WTC11 (cell line): ENCODE results near the gene PEX26. TPM values are rescaled to one million over a fixed set of nuclear protein-coding genes. Genes with fewer than 3 reads are reported as not detected.

Experiments used
- ATAC-seq: fragments of 200-7000 bp; cut with Tn5 transposase; 2 replicates; pipeline ENCODE4 v1.10.0; 2021; ENCODE audit warnings: mild to moderate bottlenecking, moderate library complexity
- CTCF ChIA-PET: fragments of 300-600 bp; sonication (Branson Sonifier 250); formaldehyde crosslinking; loops from one replicate; lab custom pipeline; 2021; ENCODE audit warnings: antibody characterized with exemption; lab: Charles Lee
- POLR2A ChIA-PET: fragments of 350-600 bp; sonication (Branson Sonifier 250); formaldehyde crosslinking; loops from one replicate; lab custom pipeline; 2021; ENCODE audit warnings: antibody characterized with exemption; lab: Charles Lee
- DNase-seq: peaks from one replicate; pipeline ENCODE4 v3.0.0; 2021; ENCODE audit warnings: low spot score
- H3K27ac Mint-ChIP-seq: 2 replicates; pipeline ENCODE4 v1.8.0; 2021; ENCODE audit warnings: mixed read lengths
- H3K27me3 Mint-ChIP-seq: 2 replicates; pipeline ENCODE4 v1.8.0; 2021; ENCODE audit warnings: low read depth, mild to moderate bottlenecking, moderate library complexity, mixed read lengths
- H3K36me3 Mint-ChIP-seq: 2 replicates; pipeline ENCODE4 v1.8.0; 2021; ENCODE audit warnings: mixed read lengths
- H3K4me1 Mint-ChIP-seq: 2 replicates; pipeline ENCODE4 v1.8.0; 2022; ENCODE audit warnings: mixed read lengths
- H3K4me3 Mint-ChIP-seq: 2 replicates; pipeline ENCODE4 v1.8.0; 2021; ENCODE audit warnings: mild to moderate bottlenecking, moderate library complexity, mixed read lengths
- H3K9me3 Mint-ChIP-seq: 2 replicates; pipeline ENCODE4 v1.8.0; 2021; ENCODE audit warnings: mixed read lengths
- ATF1 ChIP-seq: sonication (generic); formaldehyde crosslinking; IDR thresholded peaks from 2 replicates; pipeline ENCODE4 v1.8.1; 2023; ENCODE audit warnings: mild to moderate bottlenecking, moderate library complexity, missing genetic modification reagents
- ESRRA ChIP-seq: sonication (generic); formaldehyde crosslinking; IDR thresholded peaks from 2 replicates; pipeline ENCODE4 v1.8.1; 2022; ENCODE audit warnings: mild to moderate bottlenecking, missing genetic modification reagents, borderline replicate concordance
- FOXJ3 ChIP-seq: sonication (generic); formaldehyde crosslinking; IDR thresholded peaks from 2 replicates; pipeline ENCODE4 v1.9.0; 2021; ENCODE audit warnings: missing genetic modification reagents, mild to moderate bottlenecking, borderline replicate concordance
- GABPB1 ChIP-seq: sonication (generic); formaldehyde crosslinking; IDR thresholded peaks from 2 replicates; pipeline ENCODE4 v1.8.1; 2023; ENCODE audit warnings: mild to moderate bottlenecking, missing genetic modification reagents
- KAT7 ChIP-seq: sonication (generic); formaldehyde crosslinking; IDR thresholded peaks from 2 replicates; pipeline ENCODE4 v1.8.1; 2023; ENCODE audit warnings: missing genetic modification reagents, mild to moderate bottlenecking, borderline replicate concordance
- MXD4 ChIP-seq: fragments of 250-450 bp; sonication (Bioruptor Pico); IDR thresholded peaks from 2 replicates; pipeline ENCODE4 v1.8.0; 2021; ENCODE audit warnings: mild to moderate bottlenecking, moderate library complexity, borderline replicate concordance
- MYBL2 ChIP-seq: sonication (generic); formaldehyde crosslinking; IDR thresholded peaks from 2 replicates; pipeline ENCODE4 v1.8.1; 2023; ENCODE audit warnings: mild to moderate bottlenecking, moderate library complexity, missing genetic modification reagents
- NFATC4 ChIP-seq: fragments of 250-450 bp; sonication (Bioruptor Pico); IDR thresholded peaks from 2 replicates; pipeline ENCODE4 v1.9.0; 2021; ENCODE audit warnings: mild to moderate bottlenecking
- NR1H2 ChIP-seq: sonication (generic); formaldehyde crosslinking; IDR thresholded peaks from 2 replicates; pipeline ENCODE4 v1.9.0; 2021; ENCODE audit warnings: mild to moderate bottlenecking, moderate library complexity, missing genetic modification reagents
- NR3C1 ChIP-seq: sonication (generic); formaldehyde crosslinking; conservative IDR thresholded peaks from 2 replicates; pipeline ENCODE4 v1.8.1; 2023; ENCODE audit warnings: low read depth, mild to moderate bottlenecking, missing genetic modification reagents
- RELA ChIP-seq: sonication (generic); formaldehyde crosslinking; IDR thresholded peaks from 2 replicates; pipeline ENCODE4 v1.8.1; 2022; ENCODE audit warnings: missing genetic modification reagents, mild to moderate bottlenecking, borderline replicate concordance
- TEAD1 ChIP-seq: sonication (generic); formaldehyde crosslinking; IDR thresholded peaks from 2 replicates; pipeline ENCODE4 v1.8.0; 2022; ENCODE audit warnings: mild to moderate bottlenecking, missing genetic modification reagents
- ZNF219 ChIP-seq: sonication (generic); formaldehyde crosslinking; IDR thresholded peaks from 2 replicates; pipeline ENCODE4 v1.8.0; 2023; ENCODE audit warnings: missing genetic modification reagents, mild to moderate bottlenecking, borderline replicate concordance
- ZNF232 ChIP-seq: sonication (generic); formaldehyde crosslinking; IDR thresholded peaks from 2 replicates; pipeline ENCODE4 v1.8.0; 2022; ENCODE audit warnings: mild to moderate bottlenecking, missing genetic modification reagents
- ZNF671 ChIP-seq: fragments of 250-450 bp; sonication (Bioruptor Pico); IDR thresholded peaks from 2 replicates; pipeline ENCODE4 v1.8.0; 2021; ENCODE audit warnings: mild to moderate bottlenecking
- total RNA-seq: library from RNA; stranded (reverse); gene quantifications from 3 replicates; pipeline ENCODE4 v1.2.3, GENCODE V29; 2021
- TF ChIP-seq, protein P1 (sequence below): sonication (generic); formaldehyde crosslinking; IDR thresholded peaks from 2 replicates; pipeline ENCODE4 v1.8.1; 2023; ENCODE audit warnings: mild to moderate bottlenecking, missing genetic modification reagents, borderline replicate concordance
- TF ChIP-seq, protein P2 (sequence below): sonication (generic); formaldehyde crosslinking; IDR thresholded peaks from 2 replicates; pipeline ENCODE4 v1.8.0; 2023; ENCODE audit warnings: missing genetic modification reagents
- TF ChIP-seq, protein P3 (sequence below): fragments of 250-450 bp; sonication (Bioruptor Pico); IDR thresholded peaks from 2 replicates; pipeline ENCODE4 v1.9.0; 2021; ENCODE audit warnings: mild to moderate bottlenecking, borderline replicate concordance
- TF ChIP-seq, protein P4 (sequence below): sonication (generic); formaldehyde crosslinking; IDR thresholded peaks from 2 replicates; pipeline ENCODE4 v1.8.1; 2022; ENCODE audit warnings: mild to moderate bottlenecking, moderate library complexity, missing genetic modification reagents
- TF ChIP-seq, protein P5 (sequence below): sonication (generic); formaldehyde crosslinking; IDR thresholded peaks from 2 replicates; pipeline ENCODE4 v1.8.1; 2023; ENCODE audit warnings: mild to moderate bottlenecking, moderate library complexity, missing genetic modification reagents
- TF ChIP-seq, protein P6 (sequence below): sonication (generic); formaldehyde crosslinking; IDR thresholded peaks from 2 replicates; pipeline ENCODE4 v1.8.0; 2022; ENCODE audit warnings: missing genetic modification reagents

The PEX26 gene
- total RNA-seq, 1 experiment from 2014 or later: 52.3 TPM

DNA sequence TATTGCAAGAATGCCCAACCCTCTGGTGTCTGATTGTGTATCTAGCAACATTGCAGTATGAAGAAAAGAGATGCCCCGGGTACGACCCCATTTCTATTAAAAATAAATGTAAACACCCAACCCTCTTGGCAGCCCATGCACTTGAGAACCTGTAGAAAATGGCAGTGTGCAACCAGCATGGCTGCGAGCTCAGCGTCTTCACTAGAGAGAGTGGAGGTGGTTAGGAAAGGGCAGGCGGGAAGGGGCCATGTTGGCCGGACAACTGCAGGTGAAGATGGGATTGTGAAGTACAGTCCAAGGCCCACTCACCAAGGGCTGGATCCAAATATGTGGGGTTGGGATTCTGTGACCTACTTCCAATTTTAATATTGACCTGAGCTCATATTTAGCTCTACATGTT lies 15.9 kb downstream of the PEX26 start (continued):
- TF ChIP-seq NR3C1 (CRISPR knock-in tag): no peak
- TF ChIP-seq, protein P1, sequence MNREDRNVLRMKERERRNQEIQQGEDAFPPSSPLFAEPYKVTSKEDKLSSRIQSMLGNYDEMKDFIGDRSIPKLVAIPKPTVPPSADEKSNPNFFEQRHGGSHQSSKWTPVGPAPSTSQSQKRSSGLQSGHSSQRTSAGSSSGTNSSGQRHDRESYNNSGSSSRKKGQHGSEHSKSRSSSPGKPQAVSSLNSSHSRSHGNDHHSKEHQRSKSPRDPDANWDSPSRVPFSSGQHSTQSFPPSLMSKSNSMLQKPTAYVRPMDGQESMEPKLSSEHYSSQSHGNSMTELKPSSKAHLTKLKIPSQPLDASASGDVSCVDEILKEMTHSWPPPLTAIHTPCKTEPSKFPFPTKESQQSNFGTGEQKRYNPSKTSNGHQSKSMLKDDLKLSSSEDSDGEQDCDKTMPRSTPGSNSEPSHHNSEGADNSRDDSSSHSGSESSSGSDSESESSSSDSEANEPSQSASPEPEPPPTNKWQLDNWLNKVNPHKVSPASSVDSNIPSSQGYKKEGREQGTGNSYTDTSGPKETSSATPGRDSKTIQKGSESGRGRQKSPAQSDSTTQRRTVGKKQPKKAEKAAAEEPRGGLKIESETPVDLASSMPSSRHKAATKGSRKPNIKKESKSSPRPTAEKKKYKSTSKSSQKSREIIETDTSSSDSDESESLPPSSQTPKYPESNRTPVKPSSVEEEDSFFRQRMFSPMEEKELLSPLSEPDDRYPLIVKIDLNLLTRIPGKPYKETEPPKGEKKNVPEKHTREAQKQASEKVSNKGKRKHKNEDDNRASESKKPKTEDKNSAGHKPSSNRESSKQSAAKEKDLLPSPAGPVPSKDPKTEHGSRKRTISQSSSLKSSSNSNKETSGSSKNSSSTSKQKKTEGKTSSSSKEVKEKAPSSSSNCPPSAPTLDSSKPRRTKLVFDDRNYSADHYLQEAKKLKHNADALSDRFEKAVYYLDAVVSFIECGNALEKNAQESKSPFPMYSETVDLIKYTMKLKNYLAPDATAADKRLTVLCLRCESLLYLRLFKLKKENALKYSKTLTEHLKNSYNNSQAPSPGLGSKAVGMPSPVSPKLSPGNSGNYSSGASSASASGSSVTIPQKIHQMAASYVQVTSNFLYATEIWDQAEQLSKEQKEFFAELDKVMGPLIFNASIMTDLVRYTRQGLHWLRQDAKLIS: no peak
- no peak for TF ChIP-seq KAT7
- TF ChIP-seq ZNF232 (CRISPR knock-in tag): no peak
- TF ChIP-seq, protein P2, sequence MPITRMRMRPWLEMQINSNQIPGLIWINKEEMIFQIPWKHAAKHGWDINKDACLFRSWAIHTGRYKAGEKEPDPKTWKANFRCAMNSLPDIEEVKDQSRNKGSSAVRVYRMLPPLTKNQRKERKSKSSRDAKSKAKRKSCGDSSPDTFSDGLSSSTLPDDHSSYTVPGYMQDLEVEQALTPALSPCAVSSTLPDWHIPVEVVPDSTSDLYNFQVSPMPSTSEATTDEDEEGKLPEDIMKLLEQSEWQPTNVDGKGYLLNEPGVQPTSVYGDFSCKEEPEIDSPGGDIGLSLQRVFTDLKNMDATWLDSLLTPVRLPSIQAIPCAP (CRISPR knock-in tag): no peak
- no peak for TF ChIP-seq NR1H2 (CRISPR knock-in tag)
- no peak for TF ChIP-seq NFATC4 (CRISPR knock-in tag)

DNA sequence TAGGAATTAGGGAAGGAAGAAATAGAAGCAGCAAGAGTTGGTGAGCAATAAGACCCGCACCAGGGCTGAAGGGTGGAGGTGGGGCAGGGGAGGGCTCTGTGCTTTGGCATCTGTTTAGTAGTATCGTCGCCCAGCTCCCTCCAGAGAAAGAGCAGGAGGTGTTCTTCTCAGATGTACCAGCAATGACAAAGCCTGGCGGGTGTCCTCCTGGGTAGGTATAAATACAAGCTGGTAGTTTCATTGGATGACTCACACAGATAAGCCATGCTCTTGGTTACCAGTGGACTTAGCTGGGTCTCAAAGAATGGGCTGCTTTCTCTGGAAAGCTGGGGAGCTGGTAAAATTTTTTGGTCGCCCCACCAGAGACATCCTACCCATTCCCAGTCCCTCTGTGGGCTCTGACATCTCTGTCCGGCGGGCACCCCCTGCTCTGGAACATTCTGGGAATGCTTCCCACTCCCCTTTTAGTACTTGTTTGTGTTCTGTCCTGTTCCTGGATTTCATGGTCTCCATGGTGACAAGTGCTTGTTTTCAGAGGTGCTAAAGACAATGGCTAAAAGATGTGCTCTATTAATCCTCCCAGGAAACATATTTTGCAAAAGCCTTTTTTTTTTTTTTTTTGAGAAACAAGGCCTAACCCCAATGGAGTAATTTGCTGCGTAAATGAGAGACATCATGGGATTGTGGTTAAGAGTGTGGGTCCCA lies 17.5 kb downstream of the PEX26 start:
- TF ChIP-seq KAT7 (no peak), MYBL2 (CRISPR knock-in tag) (no peak), MXD4 (CRISPR knock-in tag) (no peak), ZNF671 (CRISPR knock-in tag) (no peak), ATF1 (no peak), ESRRA (no peak), ZNF219 (no peak), GABPB1 (CRISPR knock-in tag) (no peak), TEAD1 (CRISPR knock-in tag) (no peak), FOXJ3 (no peak), RELA (CRISPR knock-in tag) (no peak)
- TF ChIP-seq, protein P3, sequence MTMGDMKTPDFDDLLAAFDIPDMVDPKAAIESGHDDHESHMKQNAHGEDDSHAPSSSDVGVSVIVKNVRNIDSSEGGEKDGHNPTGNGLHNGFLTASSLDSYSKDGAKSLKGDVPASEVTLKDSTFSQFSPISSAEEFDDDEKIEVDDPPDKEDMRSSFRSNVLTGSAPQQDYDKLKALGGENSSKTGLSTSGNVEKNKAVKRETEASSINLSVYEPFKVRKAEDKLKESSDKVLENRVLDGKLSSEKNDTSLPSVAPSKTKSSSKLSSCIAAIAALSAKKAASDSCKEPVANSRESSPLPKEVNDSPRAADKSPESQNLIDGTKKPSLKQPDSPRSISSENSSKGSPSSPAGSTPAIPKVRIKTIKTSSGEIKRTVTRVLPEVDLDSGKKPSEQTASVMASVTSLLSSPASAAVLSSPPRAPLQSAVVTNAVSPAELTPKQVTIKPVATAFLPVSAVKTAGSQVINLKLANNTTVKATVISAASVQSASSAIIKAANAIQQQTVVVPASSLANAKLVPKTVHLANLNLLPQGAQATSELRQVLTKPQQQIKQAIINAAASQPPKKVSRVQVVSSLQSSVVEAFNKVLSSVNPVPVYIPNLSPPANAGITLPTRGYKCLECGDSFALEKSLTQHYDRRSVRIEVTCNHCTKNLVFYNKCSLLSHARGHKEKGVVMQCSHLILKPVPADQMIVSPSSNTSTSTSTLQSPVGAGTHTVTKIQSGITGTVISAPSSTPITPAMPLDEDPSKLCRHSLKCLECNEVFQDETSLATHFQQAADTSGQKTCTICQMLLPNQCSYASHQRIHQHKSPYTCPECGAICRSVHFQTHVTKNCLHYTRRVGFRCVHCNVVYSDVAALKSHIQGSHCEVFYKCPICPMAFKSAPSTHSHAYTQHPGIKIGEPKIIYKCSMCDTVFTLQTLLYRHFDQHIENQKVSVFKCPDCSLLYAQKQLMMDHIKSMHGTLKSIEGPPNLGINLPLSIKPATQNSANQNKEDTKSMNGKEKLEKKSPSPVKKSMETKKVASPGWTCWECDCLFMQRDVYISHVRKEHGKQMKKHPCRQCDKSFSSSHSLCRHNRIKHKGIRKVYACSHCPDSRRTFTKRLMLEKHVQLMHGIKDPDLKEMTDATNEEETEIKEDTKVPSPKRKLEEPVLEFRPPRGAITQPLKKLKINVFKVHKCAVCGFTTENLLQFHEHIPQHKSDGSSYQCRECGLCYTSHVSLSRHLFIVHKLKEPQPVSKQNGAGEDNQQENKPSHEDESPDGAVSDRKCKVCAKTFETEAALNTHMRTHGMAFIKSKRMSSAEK (CRISPR knock-in tag): no peak
- TF ChIP-seq, protein P4, sequence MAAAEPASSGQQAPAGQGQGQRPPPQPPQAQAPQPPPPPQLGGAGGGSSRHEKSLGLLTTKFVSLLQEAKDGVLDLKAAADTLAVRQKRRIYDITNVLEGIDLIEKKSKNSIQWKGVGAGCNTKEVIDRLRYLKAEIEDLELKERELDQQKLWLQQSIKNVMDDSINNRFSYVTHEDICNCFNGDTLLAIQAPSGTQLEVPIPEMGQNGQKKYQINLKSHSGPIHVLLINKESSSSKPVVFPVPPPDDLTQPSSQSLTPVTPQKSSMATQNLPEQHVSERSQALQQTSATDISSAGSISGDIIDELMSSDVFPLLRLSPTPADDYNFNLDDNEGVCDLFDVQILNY: no peak
- TF ChIP-seq, protein P5, sequence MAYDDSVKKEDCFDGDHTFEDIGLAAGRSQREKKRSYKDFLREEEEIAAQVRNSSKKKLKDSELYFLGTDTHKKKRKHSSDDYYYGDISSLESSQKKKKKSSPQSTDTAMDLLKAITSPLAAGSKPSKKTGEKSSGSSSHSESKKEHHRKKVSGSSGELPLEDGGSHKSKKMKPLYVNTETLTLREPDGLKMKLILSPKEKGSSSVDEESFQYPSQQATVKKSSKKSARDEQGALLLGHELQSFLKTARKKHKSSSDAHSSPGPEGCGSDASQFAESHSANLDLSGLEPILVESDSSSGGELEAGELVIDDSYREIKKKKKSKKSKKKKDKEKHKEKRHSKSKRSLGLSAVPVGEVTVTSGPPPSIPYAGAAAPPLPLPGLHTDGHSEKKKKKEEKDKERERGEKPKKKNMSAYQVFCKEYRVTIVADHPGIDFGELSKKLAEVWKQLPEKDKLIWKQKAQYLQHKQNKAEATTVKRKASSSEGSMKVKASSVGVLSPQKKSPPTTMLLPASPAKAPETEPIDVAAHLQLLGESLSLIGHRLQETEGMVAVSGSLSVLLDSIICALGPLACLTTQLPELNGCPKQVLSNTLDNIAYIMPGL: no peak
- TF ChIP-seq, protein P6, sequence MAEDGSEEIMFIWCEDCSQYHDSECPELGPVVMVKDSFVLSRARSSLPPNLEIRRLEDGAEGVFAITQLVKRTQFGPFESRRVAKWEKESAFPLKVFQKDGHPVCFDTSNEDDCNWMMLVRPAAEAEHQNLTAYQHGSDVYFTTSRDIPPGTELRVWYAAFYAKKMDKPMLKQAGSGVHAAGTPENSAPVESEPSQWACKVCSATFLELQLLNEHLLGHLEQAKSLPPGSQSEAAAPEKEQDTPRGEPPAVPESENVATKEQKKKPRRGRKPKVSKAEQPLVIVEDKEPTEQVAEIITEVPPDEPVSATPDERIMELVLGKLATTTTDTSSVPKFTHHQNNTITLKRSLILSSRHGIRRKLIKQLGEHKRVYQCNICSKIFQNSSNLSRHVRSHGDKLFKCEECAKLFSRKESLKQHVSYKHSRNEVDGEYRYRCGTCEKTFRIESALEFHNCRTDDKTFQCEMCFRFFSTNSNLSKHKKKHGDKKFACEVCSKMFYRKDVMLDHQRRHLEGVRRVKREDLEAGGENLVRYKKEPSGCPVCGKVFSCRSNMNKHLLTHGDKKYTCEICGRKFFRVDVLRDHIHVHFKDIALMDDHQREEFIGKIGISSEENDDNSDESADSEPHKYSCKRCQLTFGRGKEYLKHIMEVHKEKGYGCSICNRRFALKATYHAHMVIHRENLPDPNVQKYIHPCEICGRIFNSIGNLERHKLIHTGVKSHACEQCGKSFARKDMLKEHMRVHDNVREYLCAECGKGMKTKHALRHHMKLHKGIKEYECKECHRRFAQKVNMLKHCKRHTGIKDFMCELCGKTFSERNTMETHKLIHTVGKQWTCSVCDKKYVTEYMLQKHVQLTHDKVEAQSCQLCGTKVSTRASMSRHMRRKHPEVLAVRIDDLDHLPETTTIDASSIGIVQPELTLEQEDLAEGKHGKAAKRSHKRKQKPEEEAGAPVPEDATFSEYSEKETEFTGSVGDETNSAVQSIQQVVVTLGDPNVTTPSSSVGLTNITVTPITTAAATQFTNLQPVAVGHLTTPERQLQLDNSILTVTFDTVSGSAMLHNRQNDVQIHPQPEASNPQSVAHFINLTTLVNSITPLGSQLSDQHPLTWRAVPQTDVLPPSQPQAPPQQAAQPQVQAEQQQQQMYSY (CRISPR knock-in tag): no peak
- ATAC-seq: no peak
- CTCF ChIA-PET: interaction anchor here (1.9 kb wide), 1 partner anchor 19 kb away, joined by 4 read pairs; no protein-coding TSS in a partner anchor
- Mint-ChIP-seq H3K36me3 (peaks cover 23% of the 10 kb centered on the region), H3K27ac (no peak overlapping the region), H3K4me1 (no peaks in the 10 kb centered on the region), H3K9me3 (peaks cover 3% of the 10 kb centered on the region; the same call in 1 of the 2 replicates), H3K4me3 (no peak overlapping the region), H3K27me3 (no peaks in the 10 kb centered on the region)
- POLR2A ChIA-PET: no interaction called here
- no peak for DNase-seq
